ENCODE results near the gene CNTN5.

DNA sequence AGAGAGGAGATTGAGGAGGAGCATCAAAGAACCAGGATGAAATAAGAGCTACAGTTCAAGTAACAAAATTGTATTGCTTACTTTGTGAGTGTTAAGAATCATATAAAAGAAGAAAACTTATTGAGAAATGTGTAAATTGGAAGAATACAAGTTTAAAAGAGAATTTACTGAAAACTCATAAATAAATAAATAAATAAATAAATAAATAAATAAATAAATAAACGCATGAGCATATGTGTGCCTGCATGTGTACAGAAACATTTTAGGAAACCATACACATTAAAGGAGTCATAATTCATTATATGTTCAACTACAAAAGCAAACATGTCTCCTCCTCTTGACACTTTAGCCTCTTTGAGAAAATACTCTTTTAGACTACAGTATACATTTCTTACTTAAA, 42.6 kb downstream of the CNTN5 start:
- TF ChIP-seq TAF1 (IDR thresholded peaks at IDR 0.05; ENCODE audit: low read depth), result no peak
- no peak for TF ChIP-seq NFIC (IDR thresholded peaks at IDR 0.05)
- no peak for TF ChIP-seq EGR1 (IDR thresholded peaks at IDR 0.05)
- TF ChIP-seq, protein P1, sequence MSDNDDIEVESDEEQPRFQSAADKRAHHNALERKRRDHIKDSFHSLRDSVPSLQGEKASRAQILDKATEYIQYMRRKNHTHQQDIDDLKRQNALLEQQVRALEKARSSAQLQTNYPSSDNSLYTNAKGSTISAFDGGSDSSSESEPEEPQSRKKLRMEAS (IDR thresholded peaks at IDR 0.05), result no peak

All from Ishikawa (cell line).